Choroid plexus epithelial cell (primary cell): ENCODE data around the gene PNPLA2.

Experiments
- DNase-seq: peaks from one replicate; pipeline ENCODE4 v3.0.0-alpha.2; 2010; ENCODE audit warnings: low read depth
- H3K4me3 ChIP-seq: 2 replicates; pipeline ENCODE4 v1.5.1; 2011; ENCODE audit warnings: low read depth, mild to moderate bottlenecking, control low read depth, low read length, moderate library complexity
- TF ChIP-seq, protein P1 (sequence below): conservative IDR thresholded peaks from 2 replicates; pipeline ENCODE4 v1.5.1; 2011; ENCODE audit warnings: low read depth, mild to moderate bottlenecking, control low read depth, inconsistent platforms, low read length, moderate library complexity

PNPLA2 gene

GRCh38 chr11:861105-861479, 42.4 kb downstream of the PNPLA2 start:
- TF ChIP-seq, protein P1, sequence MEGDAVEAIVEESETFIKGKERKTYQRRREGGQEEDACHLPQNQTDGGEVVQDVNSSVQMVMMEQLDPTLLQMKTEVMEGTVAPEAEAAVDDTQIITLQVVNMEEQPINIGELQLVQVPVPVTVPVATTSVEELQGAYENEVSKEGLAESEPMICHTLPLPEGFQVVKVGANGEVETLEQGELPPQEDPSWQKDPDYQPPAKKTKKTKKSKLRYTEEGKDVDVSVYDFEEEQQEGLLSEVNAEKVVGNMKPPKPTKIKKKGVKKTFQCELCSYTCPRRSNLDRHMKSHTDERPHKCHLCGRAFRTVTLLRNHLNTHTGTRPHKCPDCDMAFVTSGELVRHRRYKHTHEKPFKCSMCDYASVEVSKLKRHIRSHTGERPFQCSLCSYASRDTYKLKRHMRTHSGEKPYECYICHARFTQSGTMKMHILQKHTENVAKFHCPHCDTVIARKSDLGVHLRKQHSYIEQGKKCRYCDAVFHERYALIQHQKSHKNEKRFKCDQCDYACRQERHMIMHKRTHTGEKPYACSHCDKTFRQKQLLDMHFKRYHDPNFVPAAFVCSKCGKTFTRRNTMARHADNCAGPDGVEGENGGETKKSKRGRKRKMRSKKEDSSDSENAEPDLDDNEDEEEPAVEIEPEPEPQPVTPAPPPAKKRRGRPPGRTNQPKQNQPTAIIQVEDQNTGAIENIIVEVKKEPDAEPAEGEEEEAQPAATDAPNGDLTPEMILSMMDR: no peak
- H3K4me3 ChIP-seq: no peak overlapping the region
- no peak for DNase-seq

DNA sequence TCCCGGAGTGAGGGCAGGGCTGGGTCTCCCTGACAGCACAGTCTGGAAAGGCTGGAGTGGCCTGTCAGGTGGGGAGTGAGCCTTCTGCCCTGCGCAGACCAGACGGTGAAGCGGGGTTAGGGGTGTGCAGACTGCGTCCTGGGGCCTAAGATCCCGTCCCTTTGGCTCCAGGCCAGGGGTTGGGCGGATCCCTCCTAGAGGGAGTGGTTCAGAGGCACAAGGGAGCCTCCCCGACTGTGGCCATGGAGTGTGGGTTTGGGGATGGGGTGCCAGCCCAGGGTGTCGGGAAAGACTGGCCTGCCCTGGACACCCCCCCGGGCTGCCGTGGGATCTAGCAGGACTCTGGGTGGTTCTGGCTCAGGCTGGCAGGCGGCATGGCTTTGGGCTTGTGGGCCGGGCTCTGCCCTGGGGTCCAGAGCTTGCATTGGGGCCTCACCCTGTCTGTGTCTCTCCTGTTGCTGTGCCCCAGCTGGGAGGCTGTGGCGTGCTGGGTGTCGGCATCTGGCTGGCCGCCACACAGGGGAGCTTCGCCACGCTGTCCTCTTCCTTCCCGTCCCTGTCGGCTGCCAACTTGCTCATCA, 43.5 kb downstream of the PNPLA2 start:
- H3K4me3 ChIP-seq: no peak overlapping the region
- no peak for DNase-seq
- TF ChIP-seq, protein P1: no peak

DNA sequence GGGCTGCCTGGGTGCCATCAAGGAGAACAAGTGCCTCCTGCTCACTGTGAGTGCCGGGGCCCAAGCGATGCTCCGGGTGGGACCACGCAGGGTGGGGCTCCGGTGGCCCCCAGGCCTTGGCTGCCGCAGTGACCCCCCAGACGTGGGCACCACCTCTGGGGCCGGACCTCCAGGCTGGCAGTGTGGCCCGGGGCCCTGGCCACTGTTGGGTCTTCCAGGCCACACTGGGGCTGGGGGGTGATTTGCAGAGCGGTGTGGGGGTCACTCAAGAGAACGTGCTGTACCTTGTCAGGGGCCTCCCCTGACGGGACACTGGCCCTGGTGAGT, 43.9 kb downstream of the PNPLA2 start:
- no peak overlapping the region for H3K4me3 ChIP-seq
- DNase-seq: no peak
- TF ChIP-seq, protein P1: no peak

DNA sequence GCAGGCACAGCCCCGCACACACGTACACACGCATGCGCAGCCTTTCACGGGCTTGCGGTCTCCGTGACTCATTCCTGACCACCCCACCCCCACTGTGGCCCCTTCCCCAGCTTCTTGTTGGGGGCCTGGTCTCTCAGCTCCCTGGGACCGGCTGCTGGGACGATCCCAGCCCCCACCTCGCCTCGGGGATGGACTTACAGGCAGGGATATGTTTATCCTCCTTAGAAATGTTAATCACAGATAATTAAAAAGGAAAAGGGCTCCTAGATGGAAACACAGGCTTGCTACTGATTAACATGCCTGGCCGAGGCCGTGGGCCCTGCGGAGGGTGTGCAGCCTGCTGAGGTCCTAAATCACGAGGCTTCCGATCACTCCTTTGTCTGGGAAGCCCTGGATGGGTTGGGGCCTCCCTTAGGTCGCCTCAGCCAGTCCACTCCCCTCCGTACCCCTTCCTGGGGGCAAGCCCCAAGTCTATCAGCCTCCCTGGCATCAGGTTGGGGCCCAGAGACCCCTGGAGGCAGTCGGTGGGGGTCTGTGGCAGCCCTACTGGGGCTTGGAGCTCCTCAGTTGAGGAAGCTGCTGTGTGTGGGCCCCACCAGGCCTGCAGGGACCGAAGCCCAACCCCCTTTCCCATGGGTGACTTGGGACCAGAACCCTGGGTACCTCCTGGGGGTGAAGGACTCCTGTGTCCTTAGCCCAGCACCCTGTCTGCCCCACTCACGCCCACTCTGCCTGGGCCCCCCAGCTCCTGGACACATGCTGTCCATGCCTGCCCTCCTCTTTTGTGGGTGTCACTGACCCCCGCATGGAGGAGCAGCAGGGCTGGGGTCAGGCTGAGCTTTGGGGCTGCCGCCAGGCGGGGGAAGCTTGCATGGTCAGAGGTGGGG, 44.6 kb downstream of the PNPLA2 start:
- no peak for DNase-seq
- TF ChIP-seq, protein P1: no peak
- no peak overlapping the region for H3K4me3 ChIP-seq

DNA sequence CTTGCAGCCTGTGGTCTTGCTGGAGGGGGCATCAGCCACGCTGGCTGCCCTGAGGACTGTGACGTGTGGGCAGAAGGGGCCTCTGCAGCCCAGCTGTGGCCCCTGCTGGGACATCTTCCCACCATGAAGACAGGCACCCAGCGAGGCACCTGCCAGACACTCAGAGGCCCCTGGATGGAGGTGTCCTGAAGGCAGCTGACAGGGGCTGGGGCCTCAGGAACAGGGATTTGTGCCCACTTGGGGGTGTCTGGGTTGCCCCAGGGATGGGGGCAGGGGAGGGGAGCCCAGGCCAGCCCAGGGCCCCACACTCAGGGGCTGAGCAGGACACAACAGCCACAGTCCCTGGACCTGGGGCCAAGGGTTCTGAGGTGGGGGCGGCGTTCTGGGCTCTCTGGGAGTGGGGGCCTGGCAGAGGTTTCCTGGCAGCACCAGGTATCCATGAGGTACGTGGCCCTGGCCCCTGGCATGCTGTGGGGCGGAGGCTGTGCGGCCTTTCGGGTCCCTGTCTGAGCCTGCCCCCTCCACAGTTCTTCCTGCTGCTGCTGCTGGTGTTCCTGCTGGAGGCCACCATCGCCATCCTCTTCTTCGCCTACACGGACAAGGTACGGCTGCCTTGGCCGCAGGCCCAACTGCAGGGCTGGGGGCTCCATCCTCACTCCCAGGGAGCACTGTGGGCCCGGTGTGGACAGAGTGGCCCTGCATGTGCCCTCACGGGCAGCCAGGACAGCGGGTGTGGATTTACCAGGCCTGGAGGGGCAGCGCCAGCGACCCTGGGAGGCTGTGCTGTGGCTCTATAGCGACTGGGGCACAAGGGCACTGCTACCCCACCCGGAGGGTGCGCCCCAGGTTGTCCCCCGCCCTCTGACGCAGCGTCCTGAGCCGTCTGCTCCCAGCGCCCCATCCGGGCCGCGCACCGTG, 45.5 kb downstream of the PNPLA2 start:
- DNase-seq: no peak
- TF ChIP-seq, protein P1: no peak
- no peak overlapping the region for H3K4me3 ChIP-seq

DNA sequence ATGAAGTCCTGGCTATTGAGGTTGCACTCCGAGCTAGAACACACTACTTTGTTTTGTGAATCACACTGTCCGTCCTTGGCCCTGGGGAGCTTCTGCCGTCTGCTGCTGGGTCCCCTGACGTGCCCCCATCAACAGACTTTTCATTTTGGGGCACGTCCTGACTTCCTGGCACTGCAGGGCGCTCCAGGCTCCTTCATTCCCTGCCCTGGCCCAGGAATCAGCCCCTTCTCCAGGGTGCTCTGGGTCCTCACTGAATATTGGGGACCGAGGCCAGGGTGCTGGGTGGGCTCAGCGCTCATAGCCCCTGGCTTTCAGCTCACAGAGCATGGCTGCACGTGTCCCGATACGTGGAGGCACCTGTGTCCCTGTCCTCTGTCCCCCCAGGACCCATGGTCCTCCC, 46.2 kb downstream of the PNPLA2 start:
- TF ChIP-seq, protein P1: no peak
- no peak overlapping the region for H3K4me3 ChIP-seq
- no peak for DNase-seq
